Lower leg skin (tissue), 4 donors: ENCODE measurements around the gene PIP5KL1. TPM values are rescaled to one million over a fixed set of nuclear protein-coding genes. Genes with fewer than 3 reads are reported as not detected.

Source experiments
- DNase-seq, 2 donors: peaks; one replicate each; pipeline ENCODE4 v3.0.0-alpha.2; 2019; ENCODE audit warnings: low spot score in 2 of 2
- H3K4me3 ChIP-seq: fragments of 200-600 bp; sonication (generic); 2 replicates; pipeline ENCODE4 v1.5.1; 2017; ENCODE audit warnings: mild to moderate bottlenecking, low read depth; ENCODE audit not compliant: poor library complexity, severe bottlenecking
- POLR2A ChIP-seq, 2 donors: fragments of 450-650 bp; IDR thresholded peaks; one replicate each; pipeline ENCODE4 v1.6.1; 2016 to 2017; ENCODE audit warnings: antibody characterized with exemption in 2 of 2, mild to moderate bottlenecking in 1 of 2, moderate library complexity in 1 of 2
- WGBS, 2 donors: methylation state at CpG; one replicate each; pipeline ENCODE4 v1.1.5; 2018; 5-methylcytosine and 5-hydroxymethylcytosine counted together
- intact Hi-C: fragments of 100-400 bp; cut with DNase I; formaldehyde crosslinking; loops from one replicate; pipeline ENCODE4 v1.15.0; 2023; ENCODE audit warnings: low total_unique reads
- total RNA-seq, 4 donors: library from RNA; depleted of rRNA; stranded (reverse); fragments of >200 nt; gene quantifications; one replicate each; pipeline ENCODE4 v1.1.0, GENCODE V29; 2016
- TF ChIP-seq, protein P1 (sequence below), 3 donors: fragments of 450-650 bp; IDR thresholded peaks; one replicate each; pipeline ENCODE4 v1.5.1; 2016; ENCODE audit warnings: antibody characterized with exemption in 3 of 3, mild to moderate bottlenecking in 3 of 3, moderate library complexity in 2 of 3

The PIP5KL1 gene
- total RNA-seq, 4 donors from 2014 or later, result 4.1 to 11.3 (median 8.4) TPM

DNA sequence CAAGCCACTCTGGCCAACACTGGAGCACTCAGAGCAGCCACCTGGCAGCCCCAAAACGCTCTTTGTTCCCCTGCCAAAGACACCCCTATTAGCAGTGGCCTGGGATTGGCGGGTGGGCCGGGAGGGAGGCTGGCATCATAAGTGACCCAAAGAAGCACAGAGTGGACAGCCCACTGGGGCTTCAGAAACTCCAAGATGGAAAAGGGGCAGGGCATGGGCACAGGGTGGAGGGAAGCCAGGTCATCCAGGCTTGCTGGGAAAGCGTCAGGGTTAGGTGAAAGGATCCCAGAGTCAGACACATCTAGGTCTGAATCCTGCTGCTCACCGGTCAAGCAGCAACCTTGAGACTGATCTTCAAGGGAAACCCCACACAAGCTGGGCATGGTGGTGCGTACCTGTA lies 35.4 kb upstream of the PIP5KL1 start:
- 28 to 33% methylated on average over 6 of the region's 6 CpGs for WGBS, 2 donors

DNA sequence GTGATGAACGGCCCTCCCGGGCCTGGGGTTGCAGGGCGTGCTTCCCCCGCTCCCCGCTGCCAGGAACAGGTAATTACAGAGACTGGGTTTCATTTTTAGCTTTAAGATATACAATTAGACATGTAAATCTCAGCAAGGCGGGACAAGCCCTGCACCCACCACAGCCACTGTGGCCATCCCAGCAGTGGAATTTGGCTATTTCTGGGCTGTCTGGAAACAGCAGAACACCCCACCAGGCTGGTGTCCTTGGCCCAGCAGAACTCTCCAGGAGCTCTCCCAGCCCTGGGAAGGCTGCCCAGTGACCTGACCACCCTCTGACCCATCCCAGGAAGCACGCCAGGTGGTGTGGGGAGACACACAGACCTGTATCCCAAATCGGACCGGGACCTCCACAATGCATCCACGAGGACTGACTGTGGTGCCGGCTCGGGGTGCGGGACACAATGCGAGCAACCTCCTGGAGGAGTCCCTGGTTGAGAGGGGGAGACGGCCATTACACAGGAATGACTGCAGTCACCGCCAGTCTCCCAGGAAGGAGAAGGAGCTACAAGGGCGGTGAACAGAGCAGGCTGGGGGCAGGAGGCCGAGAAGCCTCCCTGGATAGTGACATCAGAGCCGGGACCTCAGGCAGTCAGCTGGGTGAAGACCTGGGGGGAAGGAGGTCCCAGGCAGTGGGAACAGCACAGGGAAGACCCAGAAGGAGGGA lies 32.9 kb upstream of the PIP5KL1 start:
- no peak for TF ChIP-seq POLR2A (IDR thresholded peaks at IDR 0.05)
- TF ChIP-seq, protein P1, sequence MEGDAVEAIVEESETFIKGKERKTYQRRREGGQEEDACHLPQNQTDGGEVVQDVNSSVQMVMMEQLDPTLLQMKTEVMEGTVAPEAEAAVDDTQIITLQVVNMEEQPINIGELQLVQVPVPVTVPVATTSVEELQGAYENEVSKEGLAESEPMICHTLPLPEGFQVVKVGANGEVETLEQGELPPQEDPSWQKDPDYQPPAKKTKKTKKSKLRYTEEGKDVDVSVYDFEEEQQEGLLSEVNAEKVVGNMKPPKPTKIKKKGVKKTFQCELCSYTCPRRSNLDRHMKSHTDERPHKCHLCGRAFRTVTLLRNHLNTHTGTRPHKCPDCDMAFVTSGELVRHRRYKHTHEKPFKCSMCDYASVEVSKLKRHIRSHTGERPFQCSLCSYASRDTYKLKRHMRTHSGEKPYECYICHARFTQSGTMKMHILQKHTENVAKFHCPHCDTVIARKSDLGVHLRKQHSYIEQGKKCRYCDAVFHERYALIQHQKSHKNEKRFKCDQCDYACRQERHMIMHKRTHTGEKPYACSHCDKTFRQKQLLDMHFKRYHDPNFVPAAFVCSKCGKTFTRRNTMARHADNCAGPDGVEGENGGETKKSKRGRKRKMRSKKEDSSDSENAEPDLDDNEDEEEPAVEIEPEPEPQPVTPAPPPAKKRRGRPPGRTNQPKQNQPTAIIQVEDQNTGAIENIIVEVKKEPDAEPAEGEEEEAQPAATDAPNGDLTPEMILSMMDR (IDR thresholded peaks at IDR 0.05), result no peak
- 51 to 52% methylated on average over 19 of the region's 19 CpGs for WGBS, 2 donors
- no peak for DNase-seq
- H3K4me3 ChIP-seq, result no peak overlapping the region
- intact Hi-C loops, result no loop called here

More for the DNA sequence above, 35.4 kb upstream of the PIP5KL1 start:
- intact Hi-C loops, result no loop called here
- DNase-seq, result no peak
- TF ChIP-seq POLR2A (IDR thresholded peaks at IDR 0.05), result no peak
- TF ChIP-seq, protein P1 (IDR thresholded peaks at IDR 0.05), result no peak
- H3K4me3 ChIP-seq, result no peak overlapping the region

DNA sequence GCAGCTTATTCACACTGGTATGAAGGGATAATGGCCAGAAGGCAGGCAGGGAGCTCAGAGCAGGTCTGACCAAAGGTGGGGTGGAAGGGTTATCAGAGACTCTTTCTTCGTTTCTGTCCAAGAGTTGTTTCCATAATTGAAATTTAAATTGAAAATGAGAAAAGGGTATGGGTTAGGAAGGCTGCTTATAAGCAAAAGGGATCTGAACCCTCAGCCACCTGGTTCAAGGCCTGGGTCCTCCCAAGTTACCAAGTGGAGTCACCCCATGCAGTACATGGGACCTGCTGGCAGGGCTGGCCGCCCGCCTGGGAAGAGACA lies 32.4 kb upstream of the PIP5KL1 start:
- 31 to 47% methylated on average over 3 of the region's 3 CpGs for WGBS, 2 donors
- no peak for DNase-seq
- intact Hi-C loops, result no loop called here
- H3K4me3 ChIP-seq, result no peak overlapping the region
- TF ChIP-seq, protein P1 (IDR thresholded peaks at IDR 0.05), result no peak
- TF ChIP-seq POLR2A (IDR thresholded peaks at IDR 0.05), result no peak

DNA sequence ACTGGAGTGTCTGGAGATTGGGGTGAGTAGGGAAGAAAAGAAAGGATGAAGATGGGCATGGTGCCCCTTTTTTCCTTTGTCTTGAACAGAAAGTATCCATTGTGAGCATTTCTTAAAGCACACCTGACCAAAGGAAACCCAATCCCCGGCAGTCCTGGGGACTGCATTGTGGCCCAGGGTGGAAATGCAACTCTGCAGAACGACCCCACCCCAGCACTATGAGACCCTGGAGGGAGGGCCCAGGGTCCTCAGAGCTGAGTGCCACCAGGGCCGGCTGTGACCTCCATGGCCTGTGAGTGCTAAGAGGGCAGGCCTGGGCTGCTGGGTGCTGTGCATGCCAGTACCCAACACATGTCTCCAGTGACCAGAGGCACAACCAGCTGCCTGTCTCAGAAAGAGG lies 31.7 kb upstream of the PIP5KL1 start:
- DNase-seq, result no peak
- intact Hi-C loops, result no loop called here
- no peak overlapping the region for H3K4me3 ChIP-seq
- WGBS, 2 donors, result 58 to 59% methylated on average over 3 of the region's 3 CpGs
- TF ChIP-seq, protein P1 (IDR thresholded peaks at IDR 0.05), result no peak

DNA sequence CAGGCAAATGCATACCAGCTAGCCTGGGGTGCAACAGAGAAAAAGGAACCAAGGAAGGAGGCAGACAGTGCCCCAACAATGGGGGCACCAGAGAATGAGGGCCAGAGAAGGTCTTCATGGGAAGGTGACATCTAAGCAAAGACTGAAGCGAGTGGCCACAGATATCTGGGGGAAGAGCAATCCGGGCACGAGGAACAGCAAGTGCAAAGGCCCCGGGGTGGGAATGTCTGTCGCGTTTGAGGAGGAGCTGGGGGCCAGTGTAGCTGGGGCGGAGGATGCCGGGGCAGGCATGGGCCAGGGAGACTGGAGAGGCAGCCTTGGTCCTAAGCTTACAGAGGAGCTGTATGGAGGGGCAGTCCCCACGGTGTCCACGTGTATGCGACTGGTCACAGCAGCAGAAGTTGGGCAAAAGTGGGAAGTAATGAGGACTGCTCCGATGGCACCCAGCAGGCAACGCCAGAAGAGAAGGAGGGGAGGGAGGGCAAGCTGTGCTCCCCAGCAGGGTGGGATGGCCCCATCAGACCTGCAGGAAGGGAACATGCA lies 31.1 kb upstream of the PIP5KL1 start:
- H3K4me3 ChIP-seq, result no peak overlapping the region
- 90% methylated on average over 13 of the region's 13 CpGs for WGBS, 2 donors
- TF ChIP-seq POLR2A (IDR thresholded peaks at IDR 0.05), result no peak
- intact Hi-C loops, result no loop called here
- DNase-seq, result no peak

DNA sequence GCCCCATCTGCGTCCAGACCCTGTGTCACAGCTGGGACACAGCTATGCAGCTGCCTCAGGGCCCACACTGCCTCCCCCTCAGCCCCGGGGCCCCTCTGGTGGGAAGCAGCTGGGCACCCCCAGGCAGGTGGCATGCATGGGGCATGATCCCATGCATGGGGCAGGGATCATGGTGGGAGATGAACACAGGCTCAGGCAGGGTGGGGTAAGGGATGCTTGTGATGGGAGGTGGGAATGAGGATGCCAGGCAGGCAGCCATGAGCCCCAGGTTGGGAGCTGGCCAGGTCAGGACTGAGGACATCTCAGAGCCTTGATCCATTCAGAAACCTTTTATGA lies 30.5 kb upstream of the PIP5KL1 start:
- no peak overlapping the region for H3K4me3 ChIP-seq
- 76 to 85% methylated on average over 2 of the region's 2 CpGs for WGBS, 2 donors
- intact Hi-C loops, result no loop called here
- TF ChIP-seq, protein P1 (IDR thresholded peaks at IDR 0.05), result no peak
- no peak for TF ChIP-seq POLR2A (IDR thresholded peaks at IDR 0.05)
- DNase-seq, result no peak
